Skin epidermis (tissue), 12 donors: ENCODE results near the gene SH3BP4.
"Not testable (repeated sequence)": the region's sequence is repeated elsewhere in the genome, so short reads cannot be mapped to it uniquely, and the experiment has no call there.

Source experiments
- H3K27ac ChIP-seq, 21 experiments: fragments of 200-600 bp; sonication (generic) in 11 of 21; one replicate each; pipeline ENCODE4 v1.5.0; 2020; ENCODE audit warnings: mild to moderate bottlenecking in 3 of 21, inconsistent platforms in 2 of 21, moderate library complexity in 2 of 21
- H3K4me3 ChIP-seq, 7 experiments: fragments of 200-600 bp; sonication (generic) in 2 of 7; one replicate each; pipeline ENCODE4 v1.5.0; 2020; ENCODE audit warnings: inconsistent platforms in 2 of 7, mild to moderate bottlenecking in 2 of 7, moderate library complexity in 1 of 7

SH3BP4 gene

GRCh38 chr2:235045973-235046343 lies 94.1 kb downstream of the SH3BP4 start:
- H3K27ac ChIP-seq, result peak overlapping the region in 2 of 21 experiments; percentile 27 to 31
- no peak overlapping the region for H3K4me3 ChIP-seq

DNA sequence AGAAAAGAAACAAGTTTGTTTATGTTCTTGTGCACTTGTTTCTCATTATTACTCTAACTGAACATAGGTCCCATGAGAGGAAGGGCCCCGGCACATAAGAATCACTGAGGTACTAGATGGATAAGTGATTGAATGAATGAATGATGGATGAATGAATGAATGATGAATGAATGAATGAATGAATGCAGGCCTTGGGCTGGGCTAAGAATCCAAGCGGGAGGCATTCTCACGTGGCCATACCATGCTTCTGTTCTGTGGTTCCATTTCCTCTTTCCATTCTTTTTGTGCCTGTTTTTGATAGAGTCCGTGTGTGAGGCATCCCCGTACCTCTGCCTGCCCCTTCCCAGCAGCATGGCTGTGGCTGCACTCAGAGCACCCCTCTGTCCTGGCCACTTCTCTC lies 94.8 kb downstream of the SH3BP4 start:
- no peak overlapping the region for H3K27ac ChIP-seq
- no peak overlapping the region for H3K4me3 ChIP-seq

DNA sequence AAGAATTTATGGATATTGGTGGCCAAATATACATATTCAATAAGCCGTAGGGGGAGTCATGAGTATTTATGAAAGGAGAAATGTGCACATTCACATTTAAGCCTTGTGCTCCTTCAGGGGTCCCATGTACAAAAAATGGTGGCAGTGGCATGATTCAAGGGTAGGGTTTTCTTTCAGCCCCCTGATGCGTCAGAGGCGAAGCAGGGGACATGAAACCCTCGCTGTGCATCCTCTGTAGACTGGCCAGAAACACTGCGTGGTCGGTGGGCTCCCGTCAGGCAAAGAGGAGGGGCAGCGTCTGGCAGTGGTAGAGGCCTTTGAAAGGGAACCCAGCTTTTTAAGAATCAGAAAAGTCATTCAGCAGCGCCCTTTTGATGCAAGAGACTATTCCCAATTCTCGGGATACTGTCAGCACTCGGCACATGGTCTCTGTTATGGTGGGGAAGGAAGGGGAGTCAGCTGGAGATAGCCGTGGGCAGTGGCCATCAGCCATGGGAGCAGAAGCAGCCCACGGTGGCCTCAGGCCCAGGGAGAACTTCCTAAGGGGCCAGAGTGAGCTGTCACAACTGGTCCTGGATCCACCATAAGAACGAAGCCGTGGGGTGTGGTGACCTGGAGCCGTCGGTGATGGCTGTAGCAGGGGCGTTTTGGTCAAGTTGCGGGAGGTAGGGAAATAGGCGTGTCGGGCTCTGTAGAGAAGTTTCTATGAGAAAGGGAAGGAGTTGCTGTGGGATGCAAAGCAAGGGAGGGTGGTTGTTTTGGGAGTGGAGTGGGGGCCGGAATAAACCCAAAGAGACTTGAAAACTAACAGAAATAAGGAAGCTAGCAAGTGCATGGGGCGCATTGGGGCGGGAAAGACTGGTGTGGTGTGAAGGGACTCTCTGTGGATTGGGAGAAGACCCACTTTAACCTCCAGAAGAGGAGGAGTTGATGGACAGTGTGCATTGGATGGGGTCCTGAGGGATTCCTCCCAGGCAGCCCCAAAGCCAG lies 95.6 kb downstream of the SH3BP4 start:
- peak overlapping the region in 3 of 21 experiments; percentile 32 to 72 (median 53) for H3K27ac ChIP-seq

GRCh38 chr2:235048549-235048948 lies 96.7 kb downstream of the SH3BP4 start:
- Histone ChIP-seq H3K4me3 (no peak overlapping the region), H3K27ac (peak overlapping the region in 3 of 21 experiments; percentile 32 to 76 (median 53))

More for the DNA sequence above, 95.6 kb downstream of the SH3BP4 start:
- no peak overlapping the region for H3K4me3 ChIP-seq

GRCh38 chr2:235049069-235049468 lies 97.3 kb downstream of the SH3BP4 start:
- no peak overlapping the region for H3K4me3 ChIP-seq
- peak overlapping the region in 5 of 21 experiments; percentile 10 to 76 (median 42) for H3K27ac ChIP-seq

- Histone ChIP-seq H3K27ac (peak overlapping the region in 5 of 21 experiments; percentile 10 to 76 (median 42)), H3K4me3 (no peak overlapping the region)
These were observed 97.9 kb downstream of the SH3BP4 start for GRCh38 chr2:235049719-235050118.

DNA sequence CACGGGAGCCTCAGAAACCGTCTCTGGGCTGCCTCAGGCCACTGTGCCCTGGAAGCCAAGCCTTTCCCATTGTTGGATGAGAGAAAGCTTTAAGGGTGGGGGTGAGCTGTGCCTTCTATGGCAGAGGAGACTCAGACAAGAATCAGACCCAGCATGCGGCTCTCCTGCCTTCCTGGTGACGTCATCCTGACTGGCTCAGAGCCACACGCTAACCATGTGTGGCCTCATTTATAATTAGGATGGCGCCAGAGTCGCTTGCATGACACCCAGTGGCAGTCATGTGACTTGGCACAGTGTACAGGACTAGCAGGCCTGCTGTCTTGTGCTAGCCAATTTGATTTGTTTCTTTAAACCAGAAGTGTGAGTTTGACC lies 99.1 kb downstream of the SH3BP4 start:
- no peak overlapping the region for H3K4me3 ChIP-seq

DNA sequence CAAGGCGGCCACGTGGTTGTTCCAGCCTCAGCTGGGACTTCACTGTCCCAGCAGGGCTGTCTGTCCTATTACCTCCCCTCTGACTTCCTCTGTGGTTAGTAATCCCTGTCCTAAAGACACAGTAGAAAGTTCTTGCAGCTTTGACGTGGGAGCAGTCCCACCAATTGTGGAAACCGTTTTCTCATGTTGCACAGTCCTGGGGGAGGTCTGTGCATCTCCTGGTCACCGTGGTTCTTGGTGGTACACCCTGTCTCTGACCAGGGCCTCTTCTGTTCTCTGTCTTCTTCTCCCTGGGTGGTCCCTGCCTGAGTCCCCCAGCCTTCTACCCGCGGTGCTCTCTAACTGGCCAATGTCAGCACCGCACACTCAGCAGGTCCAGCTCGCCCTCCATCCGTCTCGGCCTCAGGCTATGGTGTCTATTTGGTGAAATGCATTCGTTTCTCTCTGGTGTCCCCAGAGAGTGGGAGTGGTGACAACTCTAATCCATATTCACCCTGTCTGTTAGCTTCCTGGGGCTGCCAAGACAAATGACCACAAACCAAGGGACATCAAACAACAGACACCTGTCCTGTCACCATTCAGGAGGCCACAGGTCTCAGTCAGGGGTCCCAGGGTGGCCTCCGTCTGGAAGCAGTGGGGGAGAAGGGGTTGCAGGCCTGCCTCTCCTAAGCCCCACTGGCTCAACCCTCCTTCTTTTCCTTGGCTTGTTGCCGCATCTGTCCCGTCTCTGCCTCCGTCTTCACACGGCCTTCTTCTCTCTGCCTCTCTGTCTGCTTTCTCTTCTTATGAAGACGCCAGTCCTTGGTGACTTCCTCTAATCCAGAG lies 99.8 kb downstream of the SH3BP4 start:
- no peak overlapping the region for H3K4me3 ChIP-seq
- H3K27ac ChIP-seq, result peak overlapping the region in 12 of 21 experiments; percentile 1 to 66 (median 41)

More for the DNA sequence above, 99.1 kb downstream of the SH3BP4 start:
- H3K27ac ChIP-seq, result peak overlapping the region in 10 of 21 experiments; percentile 7 to 76 (median 49)

- Histone ChIP-seq H3K27ac (peak overlapping the region in 4 of 21 experiments; percentile 8 to 66 (median 54)), H3K4me3 (no peak overlapping the region)
These were observed 100.9 kb downstream of the SH3BP4 start for GRCh38 chr2:235052514-235053354.

- Histone ChIP-seq H3K27ac (peak overlapping the region in 1 of 21 experiments; percentile 8), H3K4me3 (no peak overlapping the region)
These were observed 101.8 kb downstream of the SH3BP4 start for GRCh38 chr2:235053651-235054050.

DNA sequence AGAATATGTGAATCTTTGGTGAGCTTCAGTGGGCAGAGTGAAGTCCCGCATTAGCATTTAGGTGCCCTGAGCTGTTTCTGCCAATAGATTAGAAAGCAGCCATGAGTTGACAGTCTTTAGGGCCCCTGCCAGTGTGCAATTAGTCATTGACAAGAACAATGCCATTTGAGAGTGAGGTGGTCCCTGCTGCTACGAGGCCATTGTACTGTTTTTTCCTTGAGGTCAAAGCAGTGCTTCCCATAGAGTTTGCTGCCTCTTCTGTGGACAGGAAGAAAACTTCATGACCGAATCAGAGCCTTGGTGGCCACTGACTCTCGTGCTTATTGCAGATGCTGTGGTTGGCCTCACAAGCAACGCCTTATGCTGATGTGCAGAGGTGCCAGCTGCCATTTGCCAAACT lies 102.7 kb downstream of the SH3BP4 start:
- Histone ChIP-seq H3K27ac (peak overlapping the region in 1 of 21 experiments; percentile 50), H3K4me3 (no peak overlapping the region)

DNA sequence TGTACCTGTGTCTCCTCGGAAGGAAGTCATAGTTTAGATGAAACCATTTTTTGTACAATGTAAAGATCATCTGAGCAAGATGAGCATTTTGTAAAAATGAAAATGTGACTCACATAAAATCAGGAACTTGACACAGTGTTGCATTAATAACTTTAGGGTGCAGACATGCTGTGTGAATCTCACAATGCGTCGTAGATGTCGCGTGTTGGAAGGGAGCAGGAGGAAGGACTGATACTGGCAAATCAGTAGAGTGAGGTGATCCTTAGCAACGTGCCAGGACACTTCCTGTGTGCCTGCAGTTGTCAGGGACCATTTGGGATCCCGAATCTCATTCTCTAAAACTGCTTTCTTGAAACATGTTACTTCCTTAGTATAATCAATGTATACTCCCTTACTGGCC lies 103.1 kb downstream of the SH3BP4 start:
- Histone ChIP-seq H3K27ac (no peak overlapping the region), H3K4me3 (no peak overlapping the region)

GRCh38 chr2:235055891-235056516 lies 104.2 kb downstream of the SH3BP4 start:
- Histone ChIP-seq H3K4me3 (no peak overlapping the region), H3K27ac (no peak overlapping the region)

- Histone ChIP-seq H3K27ac (no peak overlapping the region), H3K4me3 (no peak overlapping the region)
These were observed 105.0 kb downstream of the SH3BP4 start for GRCh38 chr2:235056768-235057167.

DNA sequence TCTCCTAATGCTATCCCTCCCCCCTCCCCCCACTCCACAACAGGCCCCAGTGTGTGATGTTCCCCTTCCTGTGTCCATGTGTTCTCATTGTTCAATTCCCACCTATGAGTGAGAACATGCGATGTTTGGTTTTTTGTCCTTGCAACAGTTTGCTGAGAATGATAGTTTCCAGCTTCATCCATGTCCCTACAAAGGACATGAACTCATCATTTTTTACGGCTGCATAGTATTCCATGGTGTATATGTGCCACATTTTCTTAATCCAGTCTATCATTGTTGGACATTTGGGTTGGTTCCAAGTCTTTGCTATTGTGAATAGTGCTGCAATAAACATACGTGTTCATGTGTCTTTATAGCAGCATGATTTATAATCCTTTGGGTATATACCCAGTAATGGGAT lies 105.8 kb downstream of the SH3BP4 start:
- not testable (repeated sequence) for H3K4me3 ChIP-seq, H3K27ac ChIP-seq

DNA sequence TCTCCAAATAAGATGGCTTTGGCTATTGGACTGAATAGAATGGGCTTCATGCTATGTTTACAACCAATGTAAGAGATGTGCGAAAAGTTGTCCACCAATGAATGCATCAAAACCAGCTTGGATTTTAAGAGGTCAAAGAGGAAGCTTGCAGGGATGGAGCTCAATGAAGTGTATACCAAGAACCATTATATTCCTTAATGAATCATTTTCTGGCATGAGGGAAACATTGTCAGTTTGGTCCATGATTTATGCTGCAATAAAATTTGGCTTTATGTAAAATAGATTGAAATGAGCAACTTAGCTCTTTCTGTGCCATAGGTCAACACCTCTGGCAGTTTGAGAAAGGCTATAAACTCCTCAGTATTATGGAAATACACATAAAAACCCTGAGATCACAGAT lies 107.3 kb downstream of the SH3BP4 start:
- no peak overlapping the region for H3K27ac ChIP-seq
- H3K4me3 ChIP-seq, result no peak overlapping the region

DNA sequence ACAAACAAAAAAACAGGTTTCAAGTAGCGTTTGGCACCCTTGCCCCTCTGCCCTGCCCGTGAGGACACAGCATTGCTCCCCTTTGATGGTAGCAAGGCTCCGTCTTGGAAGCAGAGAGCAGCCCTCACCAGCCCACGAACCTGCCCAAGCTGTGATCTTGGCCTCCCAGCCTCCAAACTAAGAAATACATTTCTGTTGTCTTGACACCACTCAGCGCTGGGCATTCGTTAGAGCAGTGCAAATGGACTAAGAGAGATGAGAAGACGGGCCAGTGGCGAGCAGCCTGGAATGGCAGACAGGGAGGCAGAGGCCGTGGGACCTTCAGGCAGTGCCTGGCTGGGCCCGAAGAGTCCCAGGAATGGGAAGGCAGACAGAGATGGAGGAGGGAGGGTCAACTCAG lies 109.8 kb downstream of the SH3BP4 start:
- no peak overlapping the region for H3K27ac ChIP-seq
- H3K4me3 ChIP-seq, result no peak overlapping the region

DNA sequence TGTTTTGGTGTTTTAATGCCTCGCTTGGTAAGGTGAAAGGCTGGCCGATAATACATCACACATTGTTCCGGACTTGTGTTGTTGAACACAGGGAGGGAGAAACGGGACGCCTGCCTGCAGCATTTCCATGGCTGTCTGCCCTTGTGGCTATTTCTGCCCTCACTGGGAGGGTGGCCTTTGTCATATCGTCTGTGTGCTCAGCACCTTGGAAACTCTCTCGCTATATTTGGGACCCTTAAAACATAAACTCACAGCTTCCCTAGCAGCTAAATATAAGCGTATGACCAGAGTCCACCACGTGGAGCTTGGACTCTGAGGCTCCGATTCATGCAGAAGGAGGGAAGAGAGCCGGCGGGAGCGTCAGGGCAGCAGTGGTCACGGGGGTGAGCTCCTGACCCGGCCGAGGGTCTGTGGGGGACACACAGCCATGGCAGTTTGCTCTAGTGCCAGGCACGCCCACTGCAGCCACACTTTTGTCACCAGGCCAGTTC lies 111.7 kb downstream of the SH3BP4 start:
- no peak overlapping the region for H3K27ac ChIP-seq
- no peak overlapping the region for H3K4me3 ChIP-seq

DNA sequence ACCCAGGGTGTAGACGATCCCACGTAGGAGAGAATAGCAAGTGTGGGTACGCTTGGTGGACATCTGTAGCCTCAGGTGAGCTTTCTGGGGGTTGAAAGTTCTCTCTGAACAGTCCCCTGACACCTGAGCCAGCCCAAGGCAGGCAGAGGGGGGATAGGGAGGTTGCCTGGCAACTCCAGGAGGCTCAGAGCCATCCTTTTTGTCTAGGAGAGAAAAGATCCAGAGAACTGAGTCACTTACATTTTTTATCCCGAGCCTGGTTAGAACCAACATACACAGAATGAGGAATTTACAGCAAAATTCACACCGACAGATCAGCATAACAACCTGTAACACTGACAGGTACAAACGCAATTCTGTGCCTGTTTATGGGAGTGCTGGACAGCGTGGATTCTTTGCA lies 113.2 kb downstream of the SH3BP4 start:
- no peak overlapping the region for H3K27ac ChIP-seq
- no peak overlapping the region for H3K4me3 ChIP-seq
